Endothelial cell (in vitro differentiated cells): Measurements from ENCODE around the gene SULT2B1. TPM values are rescaled to one million over a fixed set of nuclear protein-coding genes. Genes with fewer than 3 reads are reported as not detected.

Experiments
- DNase-seq: peaks from one replicate; pipeline ENCODE4 v3.0.0; 2021; ENCODE audit warnings: low spot score
- H3K27ac Mint-ChIP-seq: one replicate; pipeline ENCODE4 v1.8.0; 2021; ENCODE audit warnings: mixed read lengths, inconsistent platforms; ENCODE audit not compliant: unreplicated experiment
- H3K27me3 Mint-ChIP-seq: one replicate; pipeline ENCODE4 v1.8.0; 2021; ENCODE audit warnings: mild to moderate bottlenecking, moderate library complexity, mixed read lengths, inconsistent platforms; ENCODE audit not compliant: unreplicated experiment
- H3K36me3 Mint-ChIP-seq: one replicate; pipeline ENCODE4 v1.8.0; 2021; ENCODE audit warnings: mild to moderate bottlenecking, low read depth, mixed read lengths, inconsistent platforms; ENCODE audit not compliant: unreplicated experiment
- H3K4me1 Mint-ChIP-seq: one replicate; pipeline ENCODE4 v1.8.0; 2021; ENCODE audit warnings: mild to moderate bottlenecking, mixed read lengths, inconsistent platforms; ENCODE audit not compliant: unreplicated experiment
- H3K4me3 Mint-ChIP-seq: one replicate; pipeline ENCODE4 v1.8.0; 2021; ENCODE audit warnings: mild to moderate bottlenecking, mixed read lengths, inconsistent platforms; ENCODE audit not compliant: unreplicated experiment
- H3K9me3 Mint-ChIP-seq: one replicate; pipeline ENCODE4 v1.8.0; 2021; ENCODE audit warnings: mixed read lengths, inconsistent platforms; ENCODE audit not compliant: unreplicated experiment
- CTCF ChIP-seq: fragments of 200-600 bp; sonication (generic); IDR thresholded peaks from one replicate; pipeline ENCODE4 v1.5.0; 2021; ENCODE audit warnings: antibody characterized with exemption; ENCODE audit not compliant: unreplicated experiment
- total RNA-seq: library from RNA; stranded (reverse); fragmentation: NEBNext Ultra II Directional; extraction: Animal tissue kit (Norgen Biotek cat#: 25700); gene quantifications from one replicate; pipeline ENCODE4 v1.2.1, GENCODE V29; 2021; ENCODE audit not compliant: unreplicated experiment

SULT2B1 gene
- total RNA-seq, 1 donor from 2014 or later = 0.62 TPM

- no peaks in the 10 kb centered on the region for H3K9me3 Mint-ChIP-seq
- TF ChIP-seq CTCF = no peak
Measured at GRCh38 chr19:48547722-48548121, 4.2 kb upstream of the SULT2B1 start.

DNA sequence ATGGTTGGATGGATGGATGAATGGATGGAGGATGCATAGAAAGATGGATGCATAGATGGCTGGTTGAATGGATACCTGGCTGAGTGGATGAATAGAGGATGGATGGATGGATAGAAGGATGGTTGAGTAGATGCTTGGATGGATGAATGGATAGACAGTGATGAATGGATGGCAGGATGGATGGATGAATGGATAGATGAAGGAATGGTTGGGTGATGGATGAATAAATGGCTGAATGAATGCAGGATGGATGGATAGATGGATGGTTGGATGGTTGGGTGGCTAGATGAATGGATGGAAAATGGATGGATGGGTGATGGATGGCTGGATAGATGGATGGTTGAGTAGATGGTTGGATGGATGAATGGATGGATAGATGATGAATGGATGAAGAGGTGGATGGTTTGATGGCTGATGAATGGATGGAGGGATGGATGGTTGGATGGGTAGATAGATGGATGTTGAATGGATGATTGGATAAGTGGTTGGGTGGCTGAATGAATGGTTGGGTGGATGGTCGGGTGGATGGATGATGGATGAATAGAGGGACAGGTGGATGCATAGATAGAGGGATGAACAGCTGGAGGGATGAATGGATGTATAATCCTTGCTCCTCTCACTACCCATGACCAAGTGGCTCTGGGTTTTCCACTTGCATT is 3.6 kb upstream of the SULT2B1 start:
- no peak for TF ChIP-seq CTCF
- no peaks in the 10 kb centered on the region for H3K9me3 Mint-ChIP-seq
- no peak overlapping the region for H3K27ac Mint-ChIP-seq
- H3K36me3 Mint-ChIP-seq = no peaks in the 10 kb centered on the region
- no peaks in the 10 kb centered on the region for H3K4me1 Mint-ChIP-seq
- no peak overlapping the region for H3K4me3 Mint-ChIP-seq
- DNase-seq = no peak
- peaks cover 4% of the 10 kb centered on the region for H3K27me3 Mint-ChIP-seq

More at GRCh38 chr19:48547722-48548121, 4.2 kb upstream of the SULT2B1 start:
- Mint-ChIP-seq H3K4me1 (peaks cover 3% of the 10 kb centered on the region), H3K27ac (no peak overlapping the region), H3K27me3 (peaks cover 6% of the 10 kb centered on the region), H3K36me3 (no peaks in the 10 kb centered on the region), H3K4me3 (no peak overlapping the region)
- no peak for DNase-seq

- H3K27me3 Mint-ChIP-seq = peaks cover 4% of the 10 kb centered on the region
- no peak overlapping the region for H3K4me3 Mint-ChIP-seq
- H3K4me1 Mint-ChIP-seq = no peaks in the 10 kb centered on the region
- H3K36me3 Mint-ChIP-seq = no peaks in the 10 kb centered on the region
- no peak overlapping the region for H3K27ac Mint-ChIP-seq
- TF ChIP-seq CTCF = no peak
- no peak for DNase-seq
- no peaks in the 10 kb centered on the region for H3K9me3 Mint-ChIP-seq
Measured at GRCh38 chr19:48549380-48549779, 2.6 kb upstream of the SULT2B1 start.

- Mint-ChIP-seq H3K36me3 (no peaks in the 10 kb centered on the region), H3K9me3 (no peaks in the 10 kb centered on the region), H3K27me3 (peaks cover 7% of the 10 kb centered on the region), H3K4me1 (no peaks in the 10 kb centered on the region), H3K4me3 (no peak overlapping the region), H3K27ac (no peak overlapping the region)
- DNase-seq = no peak
- no peak for TF ChIP-seq CTCF
Measured at GRCh38 chr19:48552406-48553322, 692 bp downstream of the SULT2B1 start.
